Sigmoid colon (tissue), 4 donors: ENCODE results near the gene MT1A.

Source experiments
- POLR2A ChIP-seq, 2 donors: fragments of 450-650 bp; IDR thresholded peaks; one replicate each; pipeline ENCODE4 v1.6.1; 2016; ENCODE audit warnings: antibody characterized with exemption in 2 of 2, mild to moderate bottlenecking in 2 of 2, moderate library complexity in 2 of 2
- POLR2AphosphoS5 ChIP-seq, 4 donors: sonication (generic); formaldehyde crosslinking; IDR thresholded peaks; one replicate each; pipeline ENCODE4 v1.6.1; 2017; ENCODE audit warnings: antibody characterized with exemption in 4 of 4
- TF ChIP-seq, protein P1 (sequence below), 4 experiments: fragments of 450-650 bp in 3 of 4; fragments of 200-600 bp in 1 of 4; IDR thresholded peaks; one replicate each; pipeline ENCODE4 v1.5.1; 2016 to 2019; ENCODE audit warnings: antibody characterized with exemption in 4 of 4, mild to moderate bottlenecking in 3 of 4, moderate library complexity in 2 of 4

DNA sequence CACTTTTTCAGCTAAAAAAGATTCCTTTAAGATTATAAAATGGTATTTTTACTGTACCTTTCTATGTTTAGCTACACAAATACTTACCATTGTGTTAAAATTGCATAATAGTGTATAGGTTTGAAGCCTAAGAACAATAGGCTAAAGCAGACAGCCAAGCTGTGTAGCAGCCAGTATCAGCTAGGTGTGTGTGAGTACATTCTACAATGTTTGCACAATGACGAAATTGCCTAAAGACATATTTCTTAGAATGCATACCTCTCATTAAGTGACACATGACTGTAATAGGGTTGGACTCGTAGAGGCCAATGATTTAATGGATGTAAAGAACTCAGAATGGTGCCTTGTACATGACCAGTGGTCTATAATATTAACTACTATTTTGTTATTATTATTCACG lies 11.4 kb downstream of the MT1A start:
- TF ChIP-seq, protein P1, sequence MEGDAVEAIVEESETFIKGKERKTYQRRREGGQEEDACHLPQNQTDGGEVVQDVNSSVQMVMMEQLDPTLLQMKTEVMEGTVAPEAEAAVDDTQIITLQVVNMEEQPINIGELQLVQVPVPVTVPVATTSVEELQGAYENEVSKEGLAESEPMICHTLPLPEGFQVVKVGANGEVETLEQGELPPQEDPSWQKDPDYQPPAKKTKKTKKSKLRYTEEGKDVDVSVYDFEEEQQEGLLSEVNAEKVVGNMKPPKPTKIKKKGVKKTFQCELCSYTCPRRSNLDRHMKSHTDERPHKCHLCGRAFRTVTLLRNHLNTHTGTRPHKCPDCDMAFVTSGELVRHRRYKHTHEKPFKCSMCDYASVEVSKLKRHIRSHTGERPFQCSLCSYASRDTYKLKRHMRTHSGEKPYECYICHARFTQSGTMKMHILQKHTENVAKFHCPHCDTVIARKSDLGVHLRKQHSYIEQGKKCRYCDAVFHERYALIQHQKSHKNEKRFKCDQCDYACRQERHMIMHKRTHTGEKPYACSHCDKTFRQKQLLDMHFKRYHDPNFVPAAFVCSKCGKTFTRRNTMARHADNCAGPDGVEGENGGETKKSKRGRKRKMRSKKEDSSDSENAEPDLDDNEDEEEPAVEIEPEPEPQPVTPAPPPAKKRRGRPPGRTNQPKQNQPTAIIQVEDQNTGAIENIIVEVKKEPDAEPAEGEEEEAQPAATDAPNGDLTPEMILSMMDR (IDR thresholded peaks at IDR 0.05), result no peak
- TF ChIP-seq POLR2A (IDR thresholded peaks at IDR 0.05) (no peak), POLR2AphosphoS5 (IDR thresholded peaks at IDR 0.05) (no peak)
